ENCODE measurements around the gene P2RX4.
"Not testable (repeated sequence)": the region's sequence is repeated elsewhere in the genome, so short reads cannot be mapped to it uniquely, and the experiment has no call there.

Gene P2RX4

DNA sequence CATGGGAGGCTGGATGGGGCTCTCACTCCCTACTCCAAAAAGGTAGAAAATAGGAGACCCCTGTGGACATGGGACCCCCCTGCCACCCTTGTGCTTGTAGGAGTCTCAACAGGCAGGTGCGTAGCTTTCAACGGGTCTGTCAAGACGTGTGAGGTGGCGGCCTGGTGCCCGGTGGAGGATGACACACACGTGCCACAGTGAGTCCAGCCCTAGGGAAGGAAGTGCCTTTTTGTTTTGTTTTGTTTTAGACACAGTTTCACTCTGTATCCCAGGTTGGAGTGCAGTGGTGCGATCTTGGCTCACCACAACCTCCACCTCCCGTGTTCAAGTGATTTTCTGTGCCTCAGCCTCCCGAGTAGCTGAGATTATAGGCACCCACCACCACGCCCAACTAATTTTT lies 12.9 kb downstream of the P2RX4 start:
- no peak for DNase-seq (ENCODE audit: low spot score)

DNA sequence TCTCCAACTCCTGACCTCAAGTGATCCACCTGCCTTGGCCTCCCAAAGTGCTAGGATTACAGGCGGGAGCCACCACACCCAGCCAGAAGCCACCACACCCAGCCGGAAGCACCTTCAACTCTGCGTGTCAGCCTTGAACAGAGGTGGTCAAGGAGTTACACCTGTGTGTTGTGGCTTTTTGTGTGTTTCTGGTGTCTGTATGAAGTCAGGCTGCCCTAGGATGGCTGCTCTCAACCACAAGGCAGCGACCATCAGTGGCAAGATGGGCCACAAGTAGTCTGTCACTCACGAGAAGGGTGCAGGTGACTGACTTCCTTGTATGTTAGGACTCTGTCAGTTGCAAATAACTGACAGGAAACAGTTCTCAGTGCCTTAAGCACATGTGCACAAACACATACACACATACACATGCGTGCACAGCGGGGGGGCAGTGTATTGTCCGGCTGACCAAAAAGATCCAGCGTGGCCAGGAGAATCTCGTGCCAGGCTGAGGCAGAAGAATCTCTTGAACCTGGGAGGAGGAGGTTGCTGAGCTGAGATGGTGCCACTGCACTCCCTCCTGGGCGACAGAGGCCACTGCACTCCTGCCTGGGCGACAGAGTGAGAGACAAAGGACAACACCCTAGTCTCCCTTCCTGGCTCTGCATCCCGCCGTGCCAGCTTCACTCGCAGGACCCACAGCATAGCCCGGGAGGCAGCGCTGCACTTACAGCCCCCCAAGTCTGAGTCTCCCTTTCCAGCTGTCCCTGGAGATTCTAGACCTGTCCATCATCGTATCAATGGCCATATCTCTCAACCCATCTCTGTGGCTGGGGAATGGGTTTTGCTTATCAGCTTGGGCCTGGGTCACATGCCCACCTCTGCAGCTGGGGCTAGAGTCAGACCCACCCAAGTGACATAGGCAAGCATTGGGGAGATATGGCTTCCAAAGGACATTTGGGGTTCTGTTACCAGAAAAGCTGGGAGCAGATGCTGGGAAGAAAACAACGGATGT lies 13.7 kb downstream of the P2RX4 start:
- no peak for DNase-seq (ENCODE audit: low spot score)

DNA sequence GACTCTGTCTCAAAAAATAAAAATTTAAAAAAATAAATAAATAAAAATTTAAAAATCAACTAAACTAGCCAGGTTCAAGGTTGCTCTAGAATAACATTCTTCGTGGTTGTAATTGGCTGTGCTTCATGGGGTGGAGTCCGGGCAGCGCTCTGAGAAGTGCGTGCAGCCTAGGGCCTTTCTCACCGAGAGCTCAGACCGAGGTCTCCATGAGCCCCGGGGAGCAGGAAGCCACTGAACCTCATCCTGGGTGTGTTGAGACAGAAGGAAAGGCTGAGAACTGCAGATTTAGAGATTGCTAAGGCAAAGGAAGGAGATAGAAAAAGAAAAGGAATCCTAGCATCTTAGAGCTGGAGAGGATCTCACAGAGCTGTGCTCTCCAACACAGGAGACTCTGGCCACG lies 14.7 kb downstream of the P2RX4 start:
- DNase-seq (ENCODE audit: low spot score) = no peak

- DNase-seq (ENCODE audit: low spot score) = no peak
Observed at GRCh38 chr12:121226399-121226798, 16.5 kb downstream of the P2RX4 start.

DNA sequence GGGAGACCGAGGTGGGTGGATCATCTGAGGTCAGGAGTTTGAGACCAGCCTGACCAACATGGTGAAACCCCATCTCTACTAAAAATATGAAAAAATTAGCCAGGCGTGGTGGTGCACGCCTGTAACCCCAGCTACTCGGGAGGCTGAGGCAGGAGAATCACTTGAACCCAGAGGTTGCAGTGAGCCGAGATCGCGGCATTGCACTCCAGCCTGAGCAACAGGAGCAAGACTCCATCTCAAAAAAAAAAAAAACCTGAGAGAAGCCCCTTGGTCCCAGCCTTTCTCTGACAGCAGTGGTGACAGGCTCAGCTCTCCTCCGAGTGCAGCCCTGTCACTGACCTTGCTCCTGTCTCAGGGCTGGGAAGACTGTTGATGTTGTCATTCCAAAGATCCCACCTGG lies 16.9 kb downstream of the P2RX4 start:
- not testable (repeated sequence) for DNase-seq (ENCODE audit: low spot score)

- no peak for DNase-seq (ENCODE audit: low spot score)
Observed at GRCh38 chr12:121227294-121227693, 17.4 kb downstream of the P2RX4 start.

- DNase-seq (ENCODE audit: low spot score) = no peak
Observed at GRCh38 chr12:121228919-121229665, 19.2 kb downstream of the P2RX4 start.

DNA sequence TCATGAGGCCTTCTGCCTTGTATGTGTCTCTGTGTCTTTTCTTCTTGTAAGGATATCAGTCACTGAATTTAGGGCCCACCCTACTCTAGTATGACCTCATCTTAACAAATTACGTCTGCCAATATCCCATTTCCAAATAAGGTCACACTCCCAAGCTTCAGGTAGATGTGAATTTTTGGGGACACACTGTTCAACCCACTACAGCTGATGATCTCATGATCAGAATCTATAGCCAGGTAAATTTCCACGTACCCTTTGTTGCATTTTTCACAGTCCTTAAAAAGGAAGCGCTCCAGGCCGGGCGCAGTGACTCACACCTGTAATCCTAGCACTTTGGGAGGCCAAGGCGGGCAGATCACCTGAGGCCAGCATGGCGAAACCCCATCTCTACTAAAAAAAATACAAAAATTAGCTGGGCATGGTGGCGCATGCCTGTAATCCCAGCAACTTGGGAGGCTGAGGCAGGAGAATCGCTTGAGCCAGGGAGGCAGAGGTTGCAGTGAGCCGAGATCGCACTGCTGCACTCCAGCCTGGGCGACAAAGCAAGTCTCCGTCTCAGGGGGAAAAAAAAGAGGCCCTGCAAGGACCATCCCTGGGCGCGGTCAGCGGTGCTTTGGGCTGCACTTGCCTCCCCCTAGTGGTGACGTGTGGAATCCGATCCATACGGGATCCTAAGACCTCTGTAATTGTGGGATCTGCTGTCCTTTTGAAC lies 20.1 kb downstream of the P2RX4 start:
- DNase-seq (ENCODE audit: low spot score) = peak; percentile 76

GRCh38 chr12:121230538-121230907 lies 20.6 kb downstream of the P2RX4 start:
- no peak for DNase-seq (ENCODE audit: low spot score)

DNA sequence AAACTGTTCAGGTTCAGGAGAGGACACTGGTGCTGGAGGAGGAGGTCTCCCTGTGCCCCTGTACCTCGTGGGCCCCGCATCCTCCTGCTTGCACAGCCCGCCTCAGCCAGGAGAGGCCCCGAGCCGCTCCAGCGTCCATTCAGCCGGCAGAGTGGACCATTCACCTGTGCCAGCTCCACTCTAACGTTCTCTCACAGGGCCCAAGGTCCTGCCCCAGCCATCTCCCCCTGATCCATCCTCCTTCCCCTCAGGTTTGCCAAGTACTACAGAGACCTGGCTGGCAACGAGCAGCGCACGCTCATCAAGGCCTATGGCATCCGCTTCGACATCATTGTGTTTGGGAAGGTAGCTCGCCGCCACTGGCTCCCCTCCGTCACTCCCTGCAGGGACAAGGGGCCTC lies 22.2 kb downstream of the P2RX4 start:
- no peak for DNase-seq (ENCODE audit: low spot score)

- no peak for DNase-seq (ENCODE audit: low spot score)
Observed at GRCh38 chr12:121232977-121233627, 23.2 kb downstream of the P2RX4 start.

DNA sequence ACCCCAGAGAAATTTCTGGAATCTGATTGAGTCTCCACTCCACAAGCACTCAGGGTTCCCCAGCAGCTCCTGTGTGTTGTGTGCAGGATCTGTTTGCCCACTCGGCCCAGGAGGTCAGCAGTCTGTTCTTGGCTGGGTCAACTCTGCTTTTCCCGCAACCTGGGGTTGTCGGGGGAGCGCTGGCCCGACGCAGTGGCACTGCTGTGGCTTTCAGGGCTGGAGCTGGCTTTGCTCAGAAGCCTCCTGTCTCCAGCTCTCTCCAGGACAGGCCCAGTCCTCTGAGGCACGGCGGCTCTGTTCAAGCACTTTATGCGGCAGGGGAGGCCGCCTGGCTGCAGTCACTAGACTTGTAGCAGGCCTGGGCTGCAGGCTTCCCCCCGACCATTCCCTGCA lies 23.7 kb downstream of the P2RX4 start:
- DNase-seq (ENCODE audit: low spot score) = no peak

- DNase-seq (ENCODE audit: low spot score) = no peak
Observed at GRCh38 chr12:121236776-121237175, 26.8 kb downstream of the P2RX4 start.

DNA sequence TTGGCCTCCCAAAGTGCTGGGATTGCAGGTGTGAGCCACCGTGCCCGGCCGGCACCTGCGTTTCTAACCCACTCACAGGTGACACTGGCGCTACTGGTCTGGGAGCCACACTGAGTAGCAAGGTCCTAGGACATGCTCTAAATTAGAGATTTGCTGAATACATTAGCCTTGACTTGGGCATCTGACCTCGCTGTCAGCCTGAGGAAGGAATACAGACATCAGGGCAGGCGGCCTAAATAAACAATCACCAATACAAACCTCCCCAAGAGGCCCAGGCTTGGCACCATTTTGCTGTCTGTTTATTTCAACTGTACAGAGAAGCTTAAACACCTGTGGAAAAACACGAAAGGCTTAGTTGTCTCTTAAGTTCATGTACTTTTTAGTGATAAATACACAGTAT lies 27.5 kb downstream of the P2RX4 start:
- no peak for DNase-seq (ENCODE audit: low spot score)

DNA sequence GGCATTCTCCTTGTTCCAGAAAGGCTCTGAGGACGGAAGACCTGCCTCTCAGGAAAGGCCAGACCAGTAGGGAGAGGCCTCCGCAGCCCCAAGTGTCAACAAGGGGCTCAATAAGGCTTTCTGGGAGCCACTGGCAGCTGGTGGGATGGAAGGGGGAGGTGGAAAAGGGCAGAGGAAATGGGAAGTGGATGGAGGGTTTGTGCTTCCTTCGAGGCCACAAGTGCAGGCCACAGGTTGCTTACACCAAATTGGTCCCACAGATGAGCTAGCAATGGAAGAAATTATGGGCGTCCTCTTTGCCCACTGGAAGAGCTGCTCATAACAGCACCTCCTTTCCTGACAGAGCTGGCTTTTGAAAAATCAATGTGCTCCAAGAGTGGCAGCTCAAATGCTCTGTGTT lies 28.2 kb downstream of the P2RX4 start:
- no peak for DNase-seq (ENCODE audit: low spot score)

GRCh38 chr12:121238604-121239350 lies 28.8 kb downstream of the P2RX4 start:
- DNase-seq (ENCODE audit: low spot score) = no peak

DNA sequence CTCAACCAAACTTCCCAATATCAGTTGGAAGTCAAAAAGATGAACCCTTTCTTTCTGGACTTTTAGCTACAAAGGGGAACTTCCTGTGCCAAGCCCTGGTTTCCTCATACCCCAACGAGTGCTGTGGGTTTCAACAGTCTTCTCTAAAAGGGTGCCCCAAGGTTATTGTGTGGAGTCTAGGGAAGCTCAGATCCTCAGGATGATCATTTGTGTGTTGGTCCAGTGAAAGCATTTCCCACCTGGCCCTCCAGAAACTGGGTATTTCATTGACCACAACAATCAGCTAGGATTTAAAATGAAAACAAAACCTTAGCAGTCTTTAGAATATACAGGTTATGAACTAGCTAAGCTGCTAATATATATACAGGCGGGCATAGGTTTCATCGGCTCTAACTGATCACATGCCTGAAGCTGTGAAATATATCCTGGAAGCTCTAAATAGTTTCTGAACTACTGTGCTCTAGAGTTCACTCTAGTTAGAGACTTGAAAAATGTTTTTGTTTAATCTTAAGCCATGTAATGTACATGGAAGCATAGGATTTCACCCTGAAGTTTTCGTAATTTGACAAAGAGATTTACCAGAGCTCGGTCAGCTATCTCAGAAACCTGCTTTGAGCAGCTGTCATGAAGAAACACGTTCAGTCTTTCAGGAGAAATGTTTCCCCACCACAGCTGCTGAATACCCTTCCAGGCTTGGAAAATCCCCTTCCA lies 29.6 kb downstream of the P2RX4 start:
- DNase-seq (ENCODE audit: low spot score) = no peak

- no peak for DNase-seq (ENCODE audit: low spot score)
Observed at GRCh38 chr12:121240062-121240420, 30.1 kb downstream of the P2RX4 start.

GRCh38 chr12:121240484-121241101 lies 30.7 kb downstream of the P2RX4 start:
- DNase-seq (ENCODE audit: low spot score) = no peak

Measured in RKO (cell line).